ENCODE measurements around the gene CCDC7. TPM values are rescaled to one million over a fixed set of nuclear protein-coding genes. Genes with fewer than 3 reads are reported as not detected.
"Not testable (repeated sequence)": the region's sequence is repeated elsewhere in the genome, so short reads cannot be mapped to it uniquely, and the experiment has no call there.

The CCDC7 gene
- total RNA-seq, 1 donor from 2014 or later = 3.6 TPM

DNA sequence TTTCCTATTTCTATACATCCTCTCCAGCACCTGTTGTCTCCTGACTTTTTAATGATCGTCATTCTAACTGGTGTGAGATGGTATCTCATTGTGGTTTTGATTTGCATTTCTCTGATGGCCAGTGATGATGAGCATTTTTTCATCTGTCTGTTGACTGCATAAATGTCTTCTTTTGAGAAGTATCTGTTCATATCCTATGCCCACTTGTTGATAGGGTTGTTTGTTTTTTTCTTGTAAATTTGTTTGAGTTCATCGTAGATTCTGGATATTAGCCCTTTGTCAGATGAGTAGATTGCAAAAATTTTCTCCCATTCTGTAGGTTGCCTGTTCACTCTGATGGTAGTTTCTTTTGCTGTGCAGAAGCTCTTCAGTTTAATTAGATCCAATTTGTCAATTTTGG lies 253.7 kb downstream of the CCDC7 start:
- DNase-seq (ENCODE audit: low read depth, low spot score) = not testable (repeated sequence)

DNA sequence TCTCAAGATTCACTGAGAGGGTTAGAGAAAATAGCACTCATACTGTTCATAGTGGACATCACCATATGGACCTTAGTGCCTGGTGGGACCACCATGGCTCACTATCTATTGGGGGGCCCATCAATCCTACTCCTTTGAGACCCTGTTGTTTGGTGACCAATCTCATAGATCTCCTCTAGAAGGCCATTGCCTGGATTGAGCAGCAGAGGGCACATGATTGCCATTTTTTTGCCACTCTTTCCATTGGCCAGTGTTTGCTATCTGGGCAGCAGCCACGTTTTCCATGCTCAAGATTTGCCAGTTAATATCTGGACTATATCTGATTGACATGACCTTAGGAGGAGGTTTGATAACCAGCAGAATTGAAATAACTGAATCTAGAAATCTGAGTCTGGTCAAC lies 267.6 kb downstream of the CCDC7 start:
- no peak for DNase-seq (ENCODE audit: low read depth, low spot score)

DNA sequence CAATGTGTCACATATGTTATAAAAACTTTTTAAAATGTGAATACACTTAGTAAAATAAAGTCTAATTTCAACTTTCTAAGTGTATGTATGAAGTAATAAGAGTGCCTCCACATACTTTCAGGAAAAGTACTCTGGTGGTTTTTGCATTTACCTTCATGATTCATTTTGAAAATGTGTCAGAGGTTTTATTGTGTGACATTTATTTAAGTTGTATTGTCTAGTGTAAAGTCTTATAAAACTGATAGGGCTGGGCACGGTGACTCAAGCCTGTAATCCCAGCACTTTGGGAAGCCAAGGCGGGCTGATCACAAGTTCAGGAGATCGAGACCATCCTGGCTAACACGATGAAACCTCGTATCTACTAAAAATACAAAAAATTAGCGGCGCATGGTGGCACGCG lies 285.6 kb downstream of the CCDC7 start:
- no peak for DNase-seq (ENCODE audit: low read depth, low spot score)

DNA sequence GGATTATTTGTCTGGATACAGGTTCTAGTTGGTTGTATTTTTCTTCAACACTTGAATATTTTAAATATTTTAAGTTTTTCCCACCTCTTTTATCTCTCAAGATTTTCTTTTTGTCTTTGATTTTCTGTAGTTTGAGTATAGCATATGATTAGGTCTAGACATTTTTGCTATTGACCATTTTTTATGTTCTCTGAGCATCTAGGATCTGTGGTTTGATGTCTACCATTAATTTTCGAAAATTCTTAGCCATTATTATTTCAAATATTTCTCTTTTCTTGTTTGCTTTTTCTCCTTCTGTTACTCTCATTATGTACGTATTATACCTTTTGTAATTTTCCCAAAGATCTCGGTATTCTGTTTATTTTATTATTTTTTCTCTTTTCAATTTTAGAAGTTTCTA lies 293.0 kb downstream of the CCDC7 start:
- DNase-seq (ENCODE audit: low read depth, low spot score) = no peak

DNA sequence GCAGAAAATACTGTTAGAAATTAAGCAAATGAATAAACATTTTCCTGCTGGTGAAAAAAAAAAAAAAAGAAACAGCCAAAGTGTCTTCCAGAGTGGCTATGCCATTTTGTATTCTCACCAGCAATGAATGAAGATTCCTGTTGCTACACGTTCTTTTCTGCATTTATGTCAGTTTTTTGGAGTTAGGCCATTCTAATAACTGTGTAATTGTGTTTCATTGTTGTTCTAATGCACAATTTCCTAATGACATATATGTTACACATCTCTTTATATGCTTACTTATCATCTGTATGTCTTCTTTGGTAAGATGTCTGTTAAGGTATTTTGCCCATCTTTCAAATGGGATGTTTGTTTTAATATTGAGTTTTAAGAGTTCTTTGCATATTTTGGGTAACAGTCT lies 298.4 kb downstream of the CCDC7 start:
- no peak for DNase-seq (ENCODE audit: low read depth, low spot score)

DNA sequence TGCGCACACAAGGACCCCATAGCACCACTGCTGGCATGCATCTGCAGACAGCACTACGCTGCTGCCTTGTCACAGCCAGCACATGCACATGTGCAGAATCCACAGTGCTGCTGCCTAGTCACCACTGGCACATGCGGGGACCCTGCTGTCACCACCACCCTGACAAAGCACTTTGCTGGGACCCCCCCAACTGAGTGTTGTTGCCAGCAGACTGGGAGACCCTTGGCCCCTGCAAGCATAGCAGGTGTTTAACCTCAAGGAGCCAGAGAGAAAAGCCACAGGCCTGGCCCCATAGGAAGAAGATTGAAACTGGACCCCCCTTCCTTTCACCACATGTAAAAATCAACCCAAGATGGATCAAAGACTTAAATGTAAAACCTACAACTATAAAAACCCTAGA lies 300.9 kb downstream of the CCDC7 start:
- DNase-seq (ENCODE audit: low read depth, low spot score) = no peak

DNA sequence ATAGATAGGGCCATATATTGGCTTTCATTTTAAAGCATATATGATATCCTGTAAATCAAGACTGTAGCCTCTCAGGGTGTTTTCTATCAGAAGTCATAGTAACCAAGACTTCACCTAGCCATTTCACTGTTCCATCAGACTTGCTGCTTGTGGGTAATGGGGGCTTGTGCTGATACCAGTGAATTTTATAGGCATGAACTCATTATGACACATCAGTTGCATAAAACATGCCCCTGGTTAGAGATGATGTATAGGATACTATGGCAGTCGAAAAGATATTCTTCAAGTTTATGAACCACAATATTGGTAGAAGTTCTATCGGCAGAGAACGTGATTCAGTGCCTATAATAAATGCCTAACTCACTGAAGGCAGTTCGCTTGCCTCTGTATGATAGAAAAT lies 305.6 kb downstream of the CCDC7 start:
- no peak for DNase-seq (ENCODE audit: low read depth, low spot score)

DNA sequence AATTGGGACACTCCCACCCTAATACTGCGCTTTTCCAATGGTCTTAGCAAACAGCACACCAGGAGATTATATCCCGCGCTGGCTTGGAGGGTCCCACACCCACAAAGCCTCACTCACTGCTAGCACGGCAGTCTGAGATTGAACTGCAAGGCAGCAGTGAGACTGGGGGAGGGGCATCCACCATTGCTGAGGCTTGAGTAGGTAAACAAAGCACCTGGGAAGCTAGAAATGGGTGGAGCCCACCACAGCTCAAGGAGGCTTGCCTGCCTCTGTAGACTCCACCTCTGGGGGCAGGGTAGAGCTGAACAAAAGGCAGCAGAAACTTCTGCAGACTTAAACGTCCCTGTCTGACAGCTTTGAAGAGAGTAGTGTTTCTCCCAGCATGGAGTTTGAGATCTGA lies 309.0 kb downstream of the CCDC7 start:
- not testable (repeated sequence) for DNase-seq (ENCODE audit: low read depth, low spot score)

DNA sequence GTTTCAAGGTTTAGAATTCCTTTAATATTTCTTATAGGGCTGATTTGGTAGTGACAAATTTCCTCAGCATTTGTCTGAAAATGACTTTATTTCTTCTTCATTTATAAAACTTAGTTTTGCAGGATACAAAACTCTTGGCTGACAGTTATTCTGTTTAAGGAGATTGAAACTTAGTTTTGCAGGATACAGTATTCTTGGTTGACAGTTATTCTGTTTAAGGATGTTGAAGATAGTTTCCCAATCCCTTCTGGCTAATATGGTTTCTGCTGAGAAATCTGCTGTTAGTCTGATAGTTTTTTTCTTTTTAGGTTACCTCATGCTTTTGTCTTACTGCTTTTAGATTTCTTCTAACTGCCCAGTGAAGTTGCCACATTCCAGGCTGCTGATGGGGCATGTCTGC lies 325.3 kb downstream of the CCDC7 start:
- no peak for DNase-seq (ENCODE audit: low read depth, low spot score)

DNA sequence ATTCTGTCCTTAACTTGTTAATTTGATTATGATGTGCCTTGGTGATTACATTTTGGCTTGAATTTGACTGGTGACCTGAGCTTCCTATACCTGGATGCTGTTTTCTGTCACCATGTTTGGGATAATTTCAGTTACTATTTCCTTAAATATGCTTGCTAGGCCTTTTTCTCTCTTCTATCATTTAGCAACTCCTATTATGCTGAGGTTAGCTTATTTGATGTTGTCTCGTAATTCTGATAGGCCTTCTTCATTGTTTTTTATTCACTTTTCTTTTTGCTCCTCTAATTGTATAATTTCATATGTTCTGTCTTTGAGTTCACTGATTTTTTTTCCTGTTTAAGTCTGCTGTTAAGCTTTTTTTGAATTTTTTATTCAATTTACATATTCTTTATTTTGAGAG lies 327.2 kb downstream of the CCDC7 start:
- no peak for DNase-seq (ENCODE audit: low read depth, low spot score)

DNA sequence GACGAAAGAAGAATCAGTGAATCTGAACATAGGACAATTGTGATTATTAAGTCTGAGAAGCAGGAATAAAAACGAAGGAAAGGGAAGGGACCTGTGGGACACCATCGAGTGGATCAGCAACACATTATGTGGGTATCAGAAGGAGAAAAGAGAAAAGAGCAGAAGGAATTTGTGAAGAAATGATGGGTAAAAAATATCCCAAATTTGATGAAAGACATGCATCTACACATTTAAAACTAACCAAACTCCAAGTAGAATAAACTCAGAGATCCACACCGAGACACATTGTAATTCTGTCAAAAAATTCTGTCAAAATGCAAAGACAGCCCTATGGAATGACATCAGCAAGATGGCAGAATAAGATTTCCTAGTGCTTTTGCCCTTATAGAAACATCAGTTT lies 341.0 kb downstream of the CCDC7 start:
- no peak for DNase-seq (ENCODE audit: low read depth, low spot score)

DNA sequence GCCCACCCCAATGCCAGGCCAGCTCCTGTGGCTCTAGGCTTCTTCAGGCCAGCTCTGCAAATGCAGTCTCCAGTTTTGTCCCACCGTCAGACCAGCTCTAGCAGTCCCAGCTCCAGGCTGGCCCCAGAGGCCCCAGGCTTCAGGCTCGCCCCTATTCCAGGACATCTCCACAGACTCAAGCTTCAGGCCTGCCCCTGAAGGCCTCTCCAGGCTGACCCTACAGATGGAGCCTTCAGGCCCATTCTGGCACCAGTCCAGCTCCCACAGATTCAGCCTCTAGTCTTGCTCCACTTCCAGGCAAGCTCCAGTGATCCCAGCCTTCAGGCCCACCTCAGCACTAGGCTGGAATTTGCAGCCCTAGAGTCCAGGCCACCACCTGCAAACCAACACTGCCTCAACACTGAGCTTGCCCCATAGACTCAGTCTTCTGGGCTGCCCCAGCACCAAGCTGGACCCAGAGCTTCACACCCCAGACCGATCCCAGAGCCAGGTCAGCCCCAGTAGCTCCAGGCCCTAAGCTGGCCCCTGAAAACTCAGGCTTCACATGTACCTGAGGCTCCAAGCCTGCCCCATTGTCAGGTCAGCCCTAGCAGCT lies 341.8 kb downstream of the CCDC7 start:
- DNase-seq (ENCODE audit: low read depth, low spot score) = no peak

DNA sequence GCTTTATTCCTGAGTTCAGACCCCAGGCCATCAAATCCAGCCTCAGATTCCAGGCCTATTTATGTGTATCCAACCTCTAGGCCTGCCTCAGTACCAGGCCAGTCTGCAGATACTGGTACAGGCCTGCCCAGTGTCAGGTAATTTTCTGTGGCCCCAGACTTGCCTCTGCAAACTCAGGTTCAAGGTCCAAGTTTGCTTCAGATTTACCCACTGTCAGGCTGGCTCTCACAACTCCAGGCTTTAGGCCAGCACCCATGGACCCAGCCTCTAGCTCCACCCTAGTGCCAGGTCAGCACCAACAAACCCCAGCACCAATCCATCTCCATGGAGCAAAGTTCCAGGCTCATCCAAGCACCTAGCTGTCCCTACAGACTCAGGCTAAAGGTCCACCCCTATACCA lies 342.4 kb downstream of the CCDC7 start:
- DNase-seq (ENCODE audit: low read depth, low spot score) = no peak

DNA sequence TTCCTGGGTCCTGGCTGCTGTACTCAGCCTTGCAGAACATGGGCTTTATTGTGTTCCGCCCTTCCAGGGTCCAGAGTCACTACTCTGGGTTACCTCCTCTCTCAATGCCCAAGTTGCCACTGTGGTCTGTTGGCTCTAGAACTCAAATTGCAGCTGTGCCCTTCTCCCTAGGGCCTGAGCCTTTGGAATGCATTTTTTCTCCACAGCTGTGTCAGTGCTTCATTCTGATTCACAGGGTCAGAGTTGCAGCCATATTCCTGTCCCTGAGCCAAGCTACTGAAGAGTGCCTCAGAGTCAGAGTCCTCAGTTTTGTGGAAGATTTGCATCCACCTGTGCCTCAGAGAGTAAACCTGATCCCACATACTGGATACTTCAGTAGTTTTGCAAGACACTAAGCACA lies 344.5 kb downstream of the CCDC7 start:
- no peak for DNase-seq (ENCODE audit: low read depth, low spot score)

DNA sequence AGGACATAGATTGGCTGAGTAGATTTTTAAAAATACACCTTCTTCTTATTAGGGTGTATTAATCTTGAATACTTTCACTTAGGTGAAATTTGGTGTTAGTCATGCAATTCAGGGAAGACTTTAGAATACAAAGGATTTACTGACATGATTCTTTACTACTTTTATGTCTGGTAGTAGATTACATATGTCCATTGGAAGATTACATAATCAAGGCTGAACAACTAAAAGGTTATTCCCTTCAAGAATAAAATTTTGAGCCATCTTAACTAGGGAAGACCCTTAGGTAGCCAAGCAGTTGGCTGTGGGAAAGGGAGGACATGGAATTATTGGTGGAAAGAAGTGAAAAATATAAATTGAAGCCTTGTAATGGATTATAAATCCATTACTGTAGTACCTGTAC lies 347.1 kb downstream of the CCDC7 start:
- DNase-seq (ENCODE audit: low read depth, low spot score) = no peak

DNA sequence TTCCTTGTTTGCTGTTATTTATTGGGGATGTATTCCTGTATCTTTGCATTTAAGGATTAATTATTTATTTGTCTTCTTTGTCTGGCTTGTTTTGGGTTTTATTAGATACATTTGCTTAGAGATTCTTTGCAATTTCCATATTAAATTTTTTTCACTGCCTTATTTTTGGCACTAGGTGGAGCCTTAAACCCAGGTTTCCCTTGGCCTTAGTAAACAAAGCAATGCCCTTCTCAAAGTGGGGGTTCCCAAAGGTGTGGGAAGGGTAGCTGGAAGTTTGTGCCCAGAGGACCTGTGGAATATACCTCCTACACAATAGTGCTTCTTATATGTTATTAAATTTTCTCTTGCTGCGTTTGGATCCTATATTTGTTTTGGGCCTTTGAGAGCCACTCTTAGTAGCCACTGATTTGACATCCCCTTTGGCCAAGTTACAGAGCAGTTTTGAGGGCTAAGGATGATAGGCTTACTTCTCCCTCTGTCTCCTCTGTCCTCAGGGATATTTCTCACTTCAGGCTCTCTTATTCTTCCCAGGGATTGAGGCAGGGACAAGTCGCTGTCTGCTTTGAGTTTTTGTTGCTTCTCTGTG lies 349.8 kb downstream of the CCDC7 start:
- DNase-seq (ENCODE audit: low read depth, low spot score) = no peak

DNA sequence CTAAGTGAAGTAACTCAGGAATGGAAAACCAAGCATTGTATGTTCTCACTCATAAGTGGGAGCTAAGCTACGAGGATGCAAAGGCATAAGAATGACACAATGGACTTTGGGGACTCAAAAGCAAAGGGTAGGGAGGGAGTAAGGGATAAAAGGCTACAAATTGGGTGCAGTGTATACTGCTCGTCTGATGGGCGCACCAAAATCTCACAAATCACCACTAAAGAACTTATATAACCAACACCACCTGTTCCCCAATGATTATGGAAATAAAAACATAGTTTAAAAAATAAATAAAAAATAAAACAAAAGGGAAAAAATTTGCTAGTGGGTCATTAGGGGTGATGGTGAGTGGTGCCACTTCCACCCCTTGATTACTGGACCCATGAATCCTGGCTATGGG lies 351.5 kb downstream of the CCDC7 start:
- DNase-seq (ENCODE audit: low read depth, low spot score) = not testable (repeated sequence)

DNA sequence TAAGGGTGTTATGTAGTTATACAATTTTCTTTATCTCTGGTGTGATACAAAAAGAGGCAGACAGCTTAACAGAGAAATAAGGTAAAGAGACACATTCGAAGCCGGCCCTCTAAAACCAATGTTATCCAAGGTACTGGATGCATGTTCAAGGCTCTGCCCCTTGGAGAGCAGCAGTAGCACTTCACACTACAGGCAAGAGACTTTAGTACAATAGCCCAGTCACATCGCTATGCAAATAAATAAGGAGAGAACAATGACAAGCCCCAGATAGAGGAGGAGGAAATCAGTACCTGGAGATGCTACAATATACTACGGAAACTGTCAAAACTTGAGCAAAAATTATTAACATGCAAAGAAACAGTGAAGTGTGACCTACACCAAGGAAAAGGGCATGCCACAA lies 401.0 kb downstream of the CCDC7 start:
- DNase-seq (ENCODE audit: low read depth, low spot score) = no peak

DNA sequence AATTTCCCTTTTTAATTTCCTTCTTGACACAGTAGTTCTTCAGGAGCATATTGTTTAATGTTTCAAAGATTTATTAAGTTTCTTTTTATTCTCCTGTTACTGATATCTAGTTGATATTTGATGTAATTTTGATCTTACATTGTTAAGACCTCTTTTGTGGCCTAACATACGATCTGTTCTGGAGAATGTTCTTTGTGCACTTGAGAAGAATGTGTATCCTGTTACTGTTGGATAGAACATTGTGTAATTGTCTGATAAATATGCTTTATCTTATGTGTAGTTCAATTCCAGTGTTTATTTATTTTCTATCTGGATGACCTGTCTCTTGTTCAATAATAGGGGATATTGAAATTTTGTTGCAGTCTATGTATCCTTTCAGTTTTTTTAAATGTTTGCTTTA lies 405.4 kb downstream of the CCDC7 start:
- no peak for DNase-seq (ENCODE audit: low read depth, low spot score)

DNA sequence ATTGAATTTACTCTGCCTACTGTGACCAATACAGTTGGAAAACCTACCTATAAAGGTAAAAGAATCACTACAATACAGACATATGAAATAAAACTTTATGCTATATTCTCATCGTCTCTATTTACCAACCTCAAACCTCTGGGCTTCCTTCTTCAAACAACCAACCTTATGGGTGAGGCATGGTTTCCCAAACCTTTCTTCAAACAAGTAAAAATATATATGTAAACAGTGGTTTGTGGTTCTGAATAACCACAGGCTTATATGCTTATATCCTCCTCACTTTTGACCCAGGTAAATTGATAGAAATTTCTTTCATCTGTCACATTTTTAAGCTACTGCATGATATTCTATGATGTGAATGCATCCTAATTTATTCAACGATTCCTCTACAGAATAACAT lies 408.5 kb downstream of the CCDC7 start:
- no peak for DNase-seq (ENCODE audit: low read depth, low spot score)

DNA sequence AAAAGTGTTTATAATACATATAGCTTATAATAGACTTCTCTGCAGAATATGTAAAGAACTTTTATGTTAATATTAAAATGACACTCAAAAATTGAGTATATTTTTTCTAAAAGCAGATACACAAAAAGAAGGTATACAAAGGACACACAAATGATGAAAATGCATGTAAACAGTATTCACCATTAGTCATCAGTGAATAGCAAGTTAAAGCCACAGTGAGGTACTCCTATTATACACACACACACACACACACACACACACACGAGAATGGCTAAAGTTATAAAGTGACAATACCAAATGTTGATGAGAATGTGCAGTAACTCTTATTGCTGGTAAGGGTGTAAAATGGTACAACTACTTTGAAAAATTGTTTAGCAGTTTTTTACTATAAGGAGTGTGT lies 419.2 kb downstream of the CCDC7 start:
- no peak for DNase-seq (ENCODE audit: low read depth, low spot score)

DNA sequence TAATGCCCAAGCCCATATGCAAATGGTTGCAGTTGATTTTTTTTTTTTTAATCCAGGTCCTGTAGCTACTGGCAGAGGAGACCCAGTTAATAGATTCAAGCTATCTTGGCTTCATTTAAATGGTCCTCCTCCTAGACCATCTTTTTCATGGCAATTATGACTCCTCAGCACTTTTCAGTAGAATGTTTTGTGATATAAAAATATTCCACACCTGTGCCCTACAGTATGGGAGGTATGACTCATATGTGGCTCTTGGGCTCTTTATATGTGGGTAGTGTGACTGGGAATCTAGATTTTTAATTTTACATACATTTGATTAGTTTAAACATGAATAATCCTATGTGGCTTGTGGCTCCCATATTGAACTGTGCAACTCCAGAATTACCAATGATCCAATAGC lies 432.0 kb downstream of the CCDC7 start:
- DNase-seq (ENCODE audit: low read depth, low spot score) = no peak

DNA sequence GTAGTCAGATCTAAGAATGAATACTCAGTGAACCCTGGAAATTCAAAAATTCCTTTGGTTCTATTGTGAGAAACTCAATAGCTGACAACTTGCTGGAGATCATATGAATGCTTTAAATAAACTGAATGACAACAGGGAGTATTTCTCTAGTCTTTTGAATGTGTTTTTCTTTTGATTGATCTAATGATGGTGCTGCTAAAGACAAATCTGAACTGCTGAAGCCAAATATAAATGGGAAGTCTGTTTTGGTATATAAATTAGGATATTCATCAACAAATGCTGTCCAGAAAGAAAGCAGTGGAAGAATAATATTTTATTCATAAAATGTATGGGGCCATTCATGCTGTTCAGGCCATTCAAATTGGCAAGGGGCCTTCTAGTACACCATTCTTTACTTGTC lies 432.7 kb downstream of the CCDC7 start:
- no peak for DNase-seq (ENCODE audit: low read depth, low spot score)

DNA sequence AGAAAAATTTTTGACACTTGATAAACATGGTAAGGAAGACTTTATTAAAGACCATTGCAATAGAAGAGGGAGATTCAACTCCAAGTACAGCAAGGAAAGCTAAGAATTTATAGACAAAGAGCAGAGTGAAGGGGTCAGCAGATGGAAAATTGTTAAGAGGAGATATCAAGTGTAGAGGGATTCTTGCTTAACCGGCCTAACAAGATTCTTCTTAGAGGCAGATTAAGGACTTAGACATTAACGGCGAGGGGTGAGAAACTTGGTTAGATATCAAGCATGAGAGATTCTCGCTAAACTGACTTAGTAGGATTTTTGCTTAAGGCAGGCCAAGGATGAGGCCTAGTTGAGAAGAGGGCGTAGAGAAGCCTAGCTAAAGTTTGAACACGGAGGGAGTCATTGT lies 436.1 kb downstream of the CCDC7 start:
- no peak for DNase-seq (ENCODE audit: low read depth, low spot score)
